ENCODE results near the gene DDX28. TPM values are rescaled to one million over a fixed set of nuclear protein-coding genes. Genes with fewer than 3 reads are reported as not detected.
"Not testable (repeated sequence)": the region's sequence is repeated elsewhere in the genome, so short reads cannot be mapped to it uniquely, and the experiment has no call there.

The DDX28 gene
- total RNA-seq, 1 donor from 2014 or later = 15.1 TPM

DNA sequence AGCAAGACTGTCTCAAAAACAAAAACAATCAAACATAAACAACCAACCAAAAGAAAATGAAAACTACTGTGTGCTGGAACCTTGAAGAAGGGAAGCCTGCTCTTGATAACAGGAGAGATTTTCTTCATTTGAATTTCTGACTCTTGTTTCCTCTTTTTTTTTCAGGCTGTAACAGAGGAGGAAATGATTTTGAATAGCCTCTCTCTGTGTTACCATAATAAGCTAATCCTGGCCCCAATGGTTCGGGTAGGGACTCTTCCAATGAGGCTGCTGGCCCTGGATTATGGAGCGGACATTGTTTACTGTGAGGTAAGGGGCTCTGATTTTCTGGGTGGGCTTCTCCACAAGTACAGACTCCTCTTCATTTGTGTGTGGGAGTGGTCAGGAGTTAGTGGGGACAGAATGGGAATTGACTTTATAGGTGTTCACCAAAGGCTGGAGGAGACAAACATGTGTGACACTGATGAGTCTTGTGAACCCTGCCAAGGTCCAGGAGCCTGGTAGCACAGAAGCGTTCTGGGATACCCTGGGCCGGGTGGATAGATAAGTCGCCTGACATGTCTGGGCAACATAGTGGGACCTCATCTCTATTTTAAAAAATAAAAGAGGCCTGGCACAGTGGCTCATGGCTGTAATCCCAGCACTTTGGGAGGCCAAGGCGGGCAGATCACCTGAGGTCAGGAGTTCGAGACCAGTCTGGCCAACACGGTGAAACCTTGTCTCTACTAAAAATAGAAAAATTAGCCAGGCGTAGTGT, 15.0 kb upstream of the DDX28 start:
- no peak for DNase-seq

DNA sequence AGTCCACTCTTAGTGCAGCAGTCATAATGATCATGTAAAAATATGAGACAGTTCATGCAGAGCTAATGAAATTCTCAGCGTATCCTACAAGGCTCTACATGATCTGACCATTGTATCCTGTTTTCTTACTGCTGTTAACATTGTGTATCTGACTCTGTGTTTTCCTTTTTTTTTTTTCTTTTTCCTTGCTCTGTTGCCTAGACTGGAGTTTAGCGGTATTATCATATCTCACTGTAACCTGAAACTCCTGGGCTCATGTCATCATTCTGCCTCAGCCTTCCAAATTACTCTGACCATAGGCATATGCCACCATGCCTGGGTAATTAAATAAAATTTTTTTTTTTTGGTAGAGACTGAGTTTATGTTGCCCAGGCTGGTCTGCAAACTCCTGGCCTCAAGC, 12.2 kb upstream of the DDX28 start:
- no peak for DNase-seq

DNA sequence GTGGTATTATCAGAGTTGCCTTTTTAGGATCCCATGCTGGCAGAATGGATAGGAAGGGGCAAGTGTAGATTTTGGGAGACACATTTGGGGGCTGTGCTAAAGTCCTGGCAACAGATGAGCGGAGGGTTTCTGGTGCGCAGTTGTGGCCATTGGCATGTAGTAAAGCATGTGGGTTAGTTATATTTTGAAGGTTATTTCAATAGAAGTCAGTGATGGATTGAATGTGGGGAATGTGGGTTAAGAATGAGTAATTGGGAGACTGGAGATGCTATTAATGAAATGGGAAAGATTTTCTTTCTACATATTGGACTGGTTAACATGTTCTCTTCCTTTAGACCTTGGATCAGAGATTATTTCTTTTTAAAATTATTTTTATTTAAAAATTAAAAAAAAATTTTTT, 10.1 kb upstream of the DDX28 start:
- DNase-seq = no peak

DNA sequence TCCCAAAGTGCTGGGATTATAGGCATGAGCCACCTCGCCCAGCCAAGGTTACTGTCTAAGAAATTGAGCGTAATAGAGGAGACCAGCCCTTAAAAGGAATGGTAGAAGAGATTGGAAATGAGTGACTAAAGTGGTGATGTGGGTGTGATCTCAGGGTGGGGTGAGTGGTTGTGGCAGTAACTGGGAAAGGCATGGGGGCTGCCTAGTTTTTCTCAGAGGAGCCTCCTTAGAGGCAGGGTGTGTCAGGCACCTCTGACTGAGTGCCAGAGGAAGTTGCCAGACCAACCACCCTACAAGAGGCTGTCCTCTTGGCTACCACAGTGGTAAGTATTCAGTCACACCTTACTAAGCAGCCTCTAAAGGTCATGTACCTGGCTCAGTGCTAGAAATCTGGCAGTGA, 8.9 kb upstream of the DDX28 start:
- no peak for DNase-seq

DNA sequence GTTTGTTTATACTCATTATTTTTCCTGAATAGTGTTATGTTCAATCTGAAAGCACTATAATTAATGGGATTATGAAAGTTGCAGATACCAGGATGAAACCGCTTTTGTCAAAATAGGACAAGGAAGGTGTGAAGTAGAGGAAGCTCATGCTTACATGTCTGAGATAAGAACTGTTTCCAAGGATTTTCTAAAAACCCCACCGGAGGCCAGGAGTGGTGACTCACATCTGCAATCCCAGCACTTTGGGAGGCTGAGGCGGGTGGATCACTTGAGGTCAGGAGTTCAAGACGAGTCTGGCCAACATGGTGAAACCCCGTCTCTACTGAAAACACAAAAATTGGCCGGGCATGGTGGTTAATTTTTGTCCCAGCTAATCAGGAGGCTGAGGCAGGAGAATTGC, 7.1 kb upstream of the DDX28 start:
- DNase-seq = peak; percentile 32

DNA sequence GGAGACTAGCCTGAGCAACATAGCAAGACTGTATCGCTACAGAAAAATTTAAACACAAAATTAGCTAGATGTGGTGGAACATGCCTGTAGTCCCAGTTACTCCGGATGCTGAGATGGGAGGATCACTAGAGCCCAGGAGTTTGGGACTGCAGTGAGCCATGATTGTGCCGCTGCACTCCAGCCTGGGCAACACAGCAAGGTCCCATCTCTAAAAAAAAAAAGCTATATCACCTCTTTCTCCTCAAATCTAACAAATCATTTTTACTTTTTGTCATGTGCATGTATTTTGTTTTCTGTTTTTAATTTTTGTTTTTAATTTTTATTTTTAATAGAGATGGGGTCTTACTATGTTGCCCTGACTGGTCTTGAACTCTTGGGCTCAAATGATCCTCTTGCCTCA, 6.0 kb upstream of the DDX28 start:
- no peak for DNase-seq

DNA sequence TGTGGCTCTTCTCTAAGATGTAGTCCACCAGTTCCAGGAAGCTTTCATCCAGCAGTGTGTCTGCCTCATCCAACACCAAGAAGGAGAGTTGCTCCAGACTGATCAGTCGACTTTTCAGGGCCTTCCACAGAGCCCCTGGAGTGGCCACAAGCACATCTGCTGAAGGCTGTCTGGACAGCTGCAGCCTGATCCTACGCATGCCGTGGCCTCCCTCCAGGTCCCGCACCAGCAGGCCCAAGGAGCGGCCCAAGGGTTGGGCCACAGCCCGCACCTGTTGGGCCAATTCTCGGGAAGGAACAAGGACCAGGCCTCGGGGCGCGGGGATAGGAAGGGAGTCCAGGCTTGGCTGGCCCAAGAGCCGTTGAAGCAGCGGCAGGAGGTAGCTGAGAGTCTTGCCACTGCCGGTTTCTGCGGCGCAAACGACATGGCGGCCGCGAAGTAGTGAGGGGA, 729 bp downstream of the DDX28 start:
- DNase-seq = no peak

DNA sequence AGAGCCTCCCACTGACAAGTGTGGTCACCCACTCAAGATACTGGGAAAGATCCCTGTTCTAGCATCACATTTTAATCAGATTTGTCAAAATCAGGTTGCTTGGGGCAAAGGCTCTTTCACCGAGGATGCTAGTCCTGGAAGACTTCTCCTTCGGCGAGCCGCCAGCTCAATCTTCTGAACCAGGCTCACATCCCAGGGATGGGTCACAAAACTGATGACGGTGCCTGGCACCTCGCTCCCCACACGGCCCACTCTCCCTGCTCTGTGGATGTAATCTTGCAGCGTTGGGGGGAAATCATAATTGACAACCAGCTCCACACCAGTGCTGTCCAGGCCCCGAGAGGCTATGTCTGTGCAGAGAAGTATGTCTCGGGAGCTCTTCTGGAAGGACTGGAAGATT, 1.5 kb downstream of the DDX28 start:
- no peak for DNase-seq

DNA sequence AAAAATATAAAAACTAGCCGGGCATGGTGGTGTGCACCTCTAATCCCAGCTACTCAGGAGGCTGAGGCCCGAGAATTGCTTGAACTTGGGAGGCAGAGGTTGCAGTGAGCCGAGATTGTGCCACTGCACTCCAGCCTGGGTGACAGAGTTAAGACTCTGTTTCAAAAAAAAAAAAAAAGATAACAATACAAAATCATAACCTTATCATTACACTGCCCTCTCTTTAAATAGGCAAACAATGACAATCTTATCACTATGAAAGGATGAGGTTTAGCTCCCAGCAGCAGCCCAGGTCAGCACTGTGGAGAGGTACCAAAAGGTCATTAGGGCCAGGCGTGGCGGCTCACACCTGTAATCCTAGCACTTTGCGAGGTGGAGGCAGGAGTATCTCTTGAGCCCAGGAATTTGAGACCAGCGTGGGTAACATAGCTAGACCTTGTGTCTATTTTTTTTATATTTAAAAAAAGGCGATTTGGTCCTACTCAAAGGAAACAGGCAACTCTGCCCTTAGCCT, 3.8 kb downstream of the DDX28 start:
- no peak for DNase-seq

DNA sequence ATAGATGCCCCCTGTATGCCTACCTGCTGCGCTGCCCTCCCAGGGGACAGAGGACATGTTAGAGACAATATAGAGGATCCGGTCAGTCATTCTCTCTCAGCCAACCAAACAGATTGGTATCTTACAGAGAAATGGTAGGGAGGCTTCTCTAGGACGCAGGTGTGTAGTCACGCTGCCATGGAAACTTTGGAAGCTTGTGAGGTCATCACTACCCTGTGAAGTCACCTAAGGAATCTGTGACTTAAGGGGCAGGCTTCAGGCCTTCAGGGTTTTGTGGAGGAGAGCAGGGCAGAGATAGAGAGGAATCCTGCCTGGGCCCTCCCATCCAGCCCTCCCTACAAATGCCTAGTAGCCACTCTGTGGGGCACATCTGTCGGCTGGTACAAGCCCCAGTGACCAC, 7.4 kb downstream of the DDX28 start, which contains the start of gene DPEP2NB:
Gene DPEP2NB (minus strand): TSS at position 231 of the 400 bp plus-strand sequence. CDS start 141 bp downstream, at position 90.
- DNase-seq = no peak

DNA sequence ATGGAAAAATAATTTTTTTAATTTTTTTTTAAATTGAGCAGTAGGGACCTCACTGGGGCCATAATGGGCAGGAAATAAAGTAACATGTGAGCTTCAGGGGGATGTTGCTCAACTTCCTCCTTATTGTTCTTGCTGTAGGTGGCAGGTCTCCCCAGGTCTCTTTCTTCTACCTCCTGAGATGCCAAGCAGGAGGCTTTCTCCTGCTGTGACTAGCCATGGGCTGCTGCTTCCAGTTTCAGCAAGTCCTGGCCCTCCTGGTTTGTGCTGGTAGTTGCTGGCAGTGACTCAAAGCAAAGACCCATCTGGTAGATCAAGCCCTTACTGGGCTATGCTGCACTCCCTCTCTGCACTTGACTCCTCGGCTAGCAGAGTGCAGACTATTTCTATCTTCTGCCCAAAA, 9.6 kb downstream of the DDX28 start:
- peak; percentile 82 for DNase-seq

DNA sequence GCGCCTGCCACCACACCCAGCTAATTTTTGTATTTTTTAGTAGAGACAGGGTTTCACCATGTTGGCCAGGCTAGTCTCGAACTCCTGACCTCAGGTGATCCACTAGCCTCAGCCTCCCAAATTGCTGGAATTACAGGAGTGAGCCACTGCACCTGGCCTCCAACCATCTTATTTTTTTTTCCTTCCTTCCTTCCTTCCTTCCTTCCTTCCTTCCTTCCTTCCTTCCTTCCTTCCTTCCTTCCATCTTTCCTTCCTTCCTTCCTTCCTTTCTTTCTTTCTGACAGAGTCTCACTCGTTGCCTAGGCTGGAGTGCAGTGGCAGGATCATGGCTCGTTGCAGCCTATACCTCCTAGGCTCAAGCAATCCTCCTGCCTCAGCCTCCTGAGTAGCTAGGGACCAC, 13.2 kb downstream of the DDX28 start:
- not testable (repeated sequence) for DNase-seq

DNA sequence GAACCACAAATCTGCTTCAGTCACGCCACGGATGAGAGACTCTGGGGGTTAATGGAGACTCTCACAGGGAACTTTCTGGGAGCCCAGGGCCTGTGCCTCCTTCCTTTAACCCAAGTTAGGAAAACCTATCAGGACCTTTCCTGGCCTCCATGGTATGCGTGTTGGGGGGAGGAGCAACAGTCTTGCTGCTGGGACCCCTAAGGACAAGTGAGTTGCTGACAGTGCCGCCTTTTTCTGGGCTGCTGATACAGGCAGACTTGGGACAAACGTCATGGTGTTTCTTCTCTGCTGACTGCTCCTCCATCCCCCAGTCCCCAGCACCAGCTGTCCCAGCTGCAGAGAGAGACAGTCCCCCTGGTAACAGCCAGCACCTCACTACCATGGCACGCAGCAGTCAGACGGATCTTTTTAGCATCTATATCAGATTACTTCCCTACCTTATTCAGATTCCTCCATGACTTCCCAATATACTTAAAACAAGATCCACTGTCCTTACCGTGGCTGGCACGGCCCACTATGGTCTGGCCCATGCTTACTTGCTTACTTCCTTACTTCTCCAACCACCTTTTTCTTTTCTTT, 13.8 kb downstream of the DDX28 start:
- no peak for DNase-seq

DNA sequence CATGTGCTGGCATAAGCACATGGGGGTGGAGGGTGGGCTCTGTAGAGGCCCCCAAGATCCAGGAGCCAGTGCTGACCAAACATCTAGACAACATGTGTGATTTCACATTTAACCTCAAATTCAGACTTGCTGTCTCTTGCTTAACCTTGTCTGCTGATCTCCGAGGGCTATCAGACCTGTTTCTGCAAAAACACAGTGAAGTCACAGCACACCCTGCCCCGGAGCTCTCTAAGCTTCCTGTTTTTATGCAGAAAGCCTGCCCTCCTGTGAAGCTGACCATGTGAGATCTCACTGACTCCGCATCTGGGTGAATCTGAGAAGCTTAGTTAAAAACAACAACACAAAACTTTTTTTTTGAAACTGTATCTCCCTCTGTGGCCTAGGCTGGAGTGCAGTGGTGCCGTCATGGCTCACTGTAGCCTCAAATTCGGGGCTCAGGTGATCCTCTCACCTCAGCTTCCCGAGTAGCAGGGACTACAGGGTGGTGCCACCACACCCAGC, 17.2 kb downstream of the DDX28 start:
- DNase-seq = peak; percentile 83

DNA sequence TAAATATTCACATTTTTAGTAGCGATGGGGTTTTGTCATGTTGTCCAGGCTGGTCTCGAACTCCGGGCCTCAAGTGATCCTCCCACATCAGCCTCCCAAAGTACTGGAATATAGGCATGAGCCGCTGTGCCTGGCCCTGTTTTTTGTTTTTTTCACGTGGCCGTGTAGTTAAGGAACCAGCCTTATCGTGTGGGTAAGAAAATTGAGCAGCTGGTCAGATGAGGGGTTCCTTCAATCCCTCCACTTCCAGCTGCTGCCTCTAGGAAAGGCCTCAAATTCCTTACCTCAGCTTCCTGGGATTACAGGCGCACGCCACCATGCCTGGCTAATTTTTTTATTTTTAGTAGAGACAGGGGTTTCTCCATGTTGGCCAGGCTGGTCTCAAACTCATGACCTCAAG, 17.8 kb downstream of the DDX28 start:
- no peak for DNase-seq

DNA sequence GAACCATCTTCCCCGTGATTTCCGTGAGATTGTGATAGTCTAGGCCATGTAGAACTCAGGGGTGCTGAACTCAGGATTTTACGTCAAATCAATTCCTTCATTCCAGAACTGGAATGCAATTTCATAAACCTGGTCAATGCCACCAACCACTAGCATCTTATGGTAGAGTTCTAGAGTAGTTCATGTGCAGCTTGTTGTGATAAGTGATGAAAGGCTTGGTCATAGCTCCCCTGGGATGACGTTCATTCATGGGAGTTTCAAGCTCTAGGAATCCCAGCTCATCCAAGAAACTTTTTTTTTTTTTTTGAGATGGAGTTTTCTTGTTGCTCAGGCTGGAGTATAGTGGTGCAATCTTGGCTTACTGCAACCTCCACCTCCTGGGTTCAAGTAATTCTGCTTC, 20.0 kb downstream of the DDX28 start:
- DNase-seq = no peak

DNA sequence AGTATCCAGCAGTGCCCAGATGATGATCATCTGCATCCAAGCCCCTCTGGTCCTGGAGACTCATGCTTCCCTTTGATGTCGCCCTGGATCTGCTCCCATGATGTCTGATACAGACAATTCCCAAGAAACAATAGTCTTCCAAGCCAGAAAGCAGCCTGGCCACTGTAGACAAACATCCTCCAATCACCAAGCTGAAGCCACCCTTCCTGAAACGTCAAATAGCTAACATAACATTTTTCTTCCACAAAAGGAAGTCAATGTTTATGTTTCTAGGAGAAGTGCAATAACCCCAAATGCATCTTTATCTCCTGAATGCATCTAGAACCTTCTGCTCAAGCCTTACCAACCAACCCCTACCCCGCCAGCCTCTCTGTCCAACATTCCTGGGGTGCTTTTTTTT, 22.6 kb downstream of the DDX28 start:
- DNase-seq = peak; percentile 72

DNA sequence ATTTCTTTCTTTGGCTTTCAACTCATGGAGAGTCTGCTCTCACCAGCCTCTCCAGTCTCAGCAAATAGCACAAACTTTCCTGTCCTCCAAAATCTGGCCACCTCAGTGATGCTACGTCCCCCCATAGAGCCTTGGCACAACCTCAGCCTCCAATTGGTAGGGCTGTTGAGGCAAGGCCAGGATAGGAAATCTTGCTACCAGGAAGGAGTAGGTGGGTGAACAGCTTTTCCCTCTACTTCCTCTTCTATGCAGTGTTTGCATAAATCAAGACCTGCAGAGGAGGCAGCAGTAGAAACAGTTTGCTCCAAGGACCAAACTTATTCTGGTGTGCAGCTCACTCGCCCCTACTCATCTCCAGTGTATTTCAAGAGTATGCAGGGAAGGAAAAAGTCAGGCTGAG, 23.0 kb downstream of the DDX28 start:
- DNase-seq = no peak

DNA sequence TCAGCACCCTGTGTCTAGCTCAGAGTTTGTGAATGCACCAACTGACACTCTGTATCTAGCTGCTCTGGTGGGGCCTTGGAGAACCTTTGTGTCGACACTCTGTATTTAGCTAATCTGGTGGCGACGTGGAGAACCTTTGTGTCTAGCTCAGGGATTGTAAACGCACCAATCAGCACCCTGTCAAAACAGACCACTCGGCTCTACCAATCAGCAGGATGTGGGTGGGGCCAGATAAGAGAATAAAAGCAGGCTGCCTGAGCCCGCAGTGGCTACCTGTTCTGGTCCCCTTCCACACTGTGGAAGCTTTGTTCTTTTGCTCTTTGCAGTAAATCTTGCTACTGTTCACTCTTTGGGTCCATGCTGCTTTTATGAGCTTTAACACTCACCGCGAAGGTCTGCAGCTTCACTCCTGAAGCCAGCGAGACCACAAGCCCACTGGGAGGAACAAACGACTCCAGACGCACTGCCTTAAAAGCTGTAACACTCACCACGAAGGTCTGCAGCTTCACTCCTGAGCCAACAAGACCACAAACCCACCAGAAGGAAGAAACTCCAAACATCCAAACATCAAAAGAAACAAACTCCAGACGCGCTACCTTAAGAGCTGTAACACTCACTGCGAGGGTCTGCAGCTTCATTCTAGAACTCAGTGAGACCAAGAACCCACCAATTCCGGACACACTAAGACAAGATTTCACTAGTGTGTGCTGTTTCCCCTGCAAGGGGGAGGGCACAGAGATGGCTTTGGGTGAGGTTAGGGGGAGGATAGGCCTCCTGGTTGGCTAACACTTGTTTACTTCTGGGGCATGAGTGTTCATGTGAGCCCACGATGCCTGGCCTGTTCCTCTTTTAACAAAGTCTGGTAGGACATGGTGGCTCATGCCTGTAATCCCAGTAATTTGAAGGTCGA, 24.0 kb downstream of the DDX28 start, which contains the start of gene DPEP2:
Gene DPEP2 (minus strand): TSS at position 706 of the 910 bp plus-strand sequence. CDS start 6,272 bp downstream, outside the sequence.
- DNase-seq = not testable (repeated sequence)

DNA sequence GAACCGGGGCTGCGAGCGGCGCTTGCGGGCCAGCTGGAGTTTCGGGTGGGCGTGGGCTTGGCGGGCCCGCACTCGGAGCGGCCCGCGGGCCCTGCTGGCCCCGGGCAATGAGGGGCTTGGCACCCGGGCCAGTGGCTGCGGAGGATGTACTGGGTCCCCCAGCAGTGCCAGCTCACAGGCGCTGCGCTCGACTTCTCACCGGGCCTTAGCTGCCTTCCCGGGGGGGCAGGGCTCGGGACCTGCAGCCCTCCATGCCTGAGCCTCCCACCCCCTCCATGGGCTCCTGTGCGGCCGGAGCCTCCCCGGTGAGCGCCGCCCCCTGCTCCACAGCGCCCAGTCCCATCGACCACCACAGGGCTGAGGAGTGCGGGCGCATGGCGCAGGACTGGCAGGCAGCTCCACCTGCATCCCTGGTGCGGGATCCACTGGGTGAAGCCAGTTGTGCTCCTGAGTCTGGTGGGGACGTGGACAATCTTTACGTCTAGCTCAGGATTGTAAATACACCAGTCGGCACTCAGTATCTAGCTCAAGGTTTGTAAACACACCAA, 24.7 kb downstream of the DDX28 start:
- DNase-seq = not testable (repeated sequence)

DNA sequence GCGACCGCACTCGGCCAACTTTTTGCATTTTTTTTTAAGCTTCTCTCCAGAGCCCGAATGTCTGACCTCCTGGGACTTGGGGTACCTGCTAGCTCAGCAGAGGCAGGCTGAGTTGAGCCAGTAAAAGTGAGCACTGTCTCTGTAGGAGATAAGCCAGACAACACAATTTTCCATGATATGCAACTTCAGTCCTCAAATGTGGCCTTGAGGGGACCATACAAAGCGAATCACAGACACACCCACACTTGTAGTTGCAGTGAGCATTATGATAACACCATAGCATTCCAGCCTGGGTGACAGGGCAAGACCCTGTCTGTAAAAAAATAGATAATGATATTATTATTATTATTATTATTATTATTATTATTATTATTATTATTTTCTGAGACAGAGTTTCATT, 26.4 kb downstream of the DDX28 start:
- no peak for DNase-seq

DNA sequence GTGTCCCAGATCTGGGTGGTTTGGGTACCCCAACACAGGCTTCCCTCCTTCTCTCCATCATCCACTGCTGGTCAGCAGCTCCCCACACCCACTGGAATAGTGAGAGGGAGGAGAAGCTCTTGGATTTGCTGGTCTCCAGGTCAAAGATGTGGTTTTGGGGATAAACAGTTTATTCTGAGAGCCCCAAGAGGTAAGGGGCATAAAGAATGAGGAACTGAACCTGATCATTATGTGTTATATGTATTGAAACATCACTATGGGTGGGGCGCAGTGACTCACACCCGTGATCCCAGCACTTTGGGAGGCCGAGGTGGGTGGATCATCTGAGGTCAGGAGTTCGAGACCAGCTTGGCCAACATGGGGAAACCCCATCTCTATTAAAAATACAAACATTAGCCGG, 27.6 kb downstream of the DDX28 start:
- no peak for DNase-seq

DNA sequence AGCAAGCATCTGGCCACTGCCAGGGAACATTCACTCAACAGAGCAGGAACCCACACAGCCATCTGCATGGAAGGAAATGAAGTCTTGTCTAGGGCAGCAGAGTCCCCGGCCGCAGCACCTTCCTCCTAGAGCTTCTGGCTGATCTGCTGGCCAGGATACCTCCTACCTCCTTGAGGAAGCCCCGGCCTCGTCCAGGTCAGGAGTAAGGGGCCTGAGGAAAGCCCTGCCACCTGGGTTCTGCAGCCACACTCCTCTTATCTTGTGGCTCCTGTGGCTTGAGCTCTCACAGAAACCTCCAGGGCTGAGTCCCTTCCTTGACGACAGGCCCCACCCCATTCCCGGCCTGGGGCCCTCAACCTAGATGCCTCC, 29.0 kb downstream of the DDX28 start:
- not testable (repeated sequence) for DNase-seq

Data from dermis blood vessel endothelial cell (primary cell).